ENCODE results near the gene BRD2.

DNA sequence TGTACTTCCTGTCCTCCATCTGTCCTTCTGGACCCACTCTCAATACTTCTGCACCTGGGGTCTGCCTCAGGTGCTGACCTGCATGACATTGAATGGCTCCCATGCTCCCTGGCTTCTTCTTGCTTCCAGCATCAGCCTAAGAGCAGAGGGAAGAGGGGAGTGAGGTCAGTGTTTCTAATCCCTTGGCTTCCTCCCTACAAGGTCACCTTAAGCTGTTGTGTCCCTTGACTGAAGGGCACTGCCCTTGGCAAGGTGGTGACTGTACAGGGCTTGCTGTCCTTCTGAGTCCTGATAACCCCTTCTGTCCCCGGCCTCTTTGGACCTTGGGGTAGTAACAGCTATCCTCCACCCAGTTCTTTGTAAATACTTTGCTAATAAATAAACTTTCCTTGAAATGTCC is 37.2 kb upstream of the BRD2 start:
- TF ChIP-seq MXI1 (IDR thresholded peaks at IDR 0.05; ENCODE audit: borderline replicate concordance, low read depth, low read length) (no peak), RCOR1 (IDR thresholded peaks at IDR 0.05; ENCODE audit: insufficient replicate concordance, low read length) (no peak), FOS (IDR thresholded peaks at IDR 0.05; ENCODE audit: low read depth, low read length) (no peak), SMC3 (IDR thresholded peaks at IDR 0.05; ENCODE audit: low read depth, low read length) (no peak)
- TF ChIP-seq, protein P1, sequence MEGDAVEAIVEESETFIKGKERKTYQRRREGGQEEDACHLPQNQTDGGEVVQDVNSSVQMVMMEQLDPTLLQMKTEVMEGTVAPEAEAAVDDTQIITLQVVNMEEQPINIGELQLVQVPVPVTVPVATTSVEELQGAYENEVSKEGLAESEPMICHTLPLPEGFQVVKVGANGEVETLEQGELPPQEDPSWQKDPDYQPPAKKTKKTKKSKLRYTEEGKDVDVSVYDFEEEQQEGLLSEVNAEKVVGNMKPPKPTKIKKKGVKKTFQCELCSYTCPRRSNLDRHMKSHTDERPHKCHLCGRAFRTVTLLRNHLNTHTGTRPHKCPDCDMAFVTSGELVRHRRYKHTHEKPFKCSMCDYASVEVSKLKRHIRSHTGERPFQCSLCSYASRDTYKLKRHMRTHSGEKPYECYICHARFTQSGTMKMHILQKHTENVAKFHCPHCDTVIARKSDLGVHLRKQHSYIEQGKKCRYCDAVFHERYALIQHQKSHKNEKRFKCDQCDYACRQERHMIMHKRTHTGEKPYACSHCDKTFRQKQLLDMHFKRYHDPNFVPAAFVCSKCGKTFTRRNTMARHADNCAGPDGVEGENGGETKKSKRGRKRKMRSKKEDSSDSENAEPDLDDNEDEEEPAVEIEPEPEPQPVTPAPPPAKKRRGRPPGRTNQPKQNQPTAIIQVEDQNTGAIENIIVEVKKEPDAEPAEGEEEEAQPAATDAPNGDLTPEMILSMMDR (conservative IDR thresholded peaks at IDR 0.05; ENCODE audit: low read depth, low read length) = no peak
- TF ChIP-seq, protein P2, sequence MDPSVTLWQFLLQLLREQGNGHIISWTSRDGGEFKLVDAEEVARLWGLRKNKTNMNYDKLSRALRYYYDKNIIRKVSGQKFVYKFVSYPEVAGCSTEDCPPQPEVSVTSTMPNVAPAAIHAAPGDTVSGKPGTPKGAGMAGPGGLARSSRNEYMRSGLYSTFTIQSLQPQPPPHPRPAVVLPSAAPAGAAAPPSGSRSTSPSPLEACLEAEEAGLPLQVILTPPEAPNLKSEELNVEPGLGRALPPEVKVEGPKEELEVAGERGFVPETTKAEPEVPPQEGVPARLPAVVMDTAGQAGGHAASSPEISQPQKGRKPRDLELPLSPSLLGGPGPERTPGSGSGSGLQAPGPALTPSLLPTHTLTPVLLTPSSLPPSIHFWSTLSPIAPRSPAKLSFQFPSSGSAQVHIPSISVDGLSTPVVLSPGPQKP (IDR thresholded peaks at IDR 0.05; ENCODE audit: borderline replicate concordance, low read depth, low read length) = no peak
